Subcutaneous adipose tissue (tissue), 4 donors: ENCODE results near the gene SYTL1. TPM values are rescaled to one million over a fixed set of nuclear protein-coding genes. Genes with fewer than 3 reads are reported as not detected.

Experiments used
- CTCF ChIP-seq: fragments of 450-650 bp; IDR thresholded peaks from one replicate; pipeline ENCODE4 v1.5.1; 2016; ENCODE audit warnings: low read depth, mild to moderate bottlenecking, control low read depth, antibody characterized with exemption, moderate library complexity
- total RNA-seq, 4 donors: library from RNA; depleted of rRNA; stranded (reverse); fragments of >200 nt; gene quantifications; one replicate each; pipeline ENCODE4 v1.1.0, GENCODE V29; 2016

Gene SYTL1
- total RNA-seq, 4 donors from 2014 or later, result 0.94 to 1.9 (median 1.1) TPM; not detected in 1

GRCh38 chr1:27299385-27300271, 42.2 kb upstream of the SYTL1 start:
- no peak for TF ChIP-seq CTCF

- TF ChIP-seq CTCF, result no peak
Measured at GRCh38 chr1:27300341-27301051, 41.3 kb upstream of the SYTL1 start.

- no peak for TF ChIP-seq CTCF
Measured at GRCh38 chr1:27301052-27301422, 40.8 kb upstream of the SYTL1 start.

- no peak for TF ChIP-seq CTCF
Measured at GRCh38 chr1:27301582-27302199, 40.1 kb upstream of the SYTL1 start.

- no peak for TF ChIP-seq CTCF
Measured at GRCh38 chr1:27302612-27303011, 39.2 kb upstream of the SYTL1 start.

- no peak for TF ChIP-seq CTCF
Measured at GRCh38 chr1:27303509-27303908, 38.3 kb upstream of the SYTL1 start.

- no peak for TF ChIP-seq CTCF
Measured at GRCh38 chr1:27306071-27306470, 35.8 kb upstream of the SYTL1 start.
